HCEC 1CT (cell line): ENCODE measurements around the gene TMEM94.
"Not testable (repeated sequence)": the region's sequence is repeated elsewhere in the genome, so short reads cannot be mapped to it uniquely, and the experiment has no call there.

Source experiments
- DNase-seq: peaks from one replicate; pipeline ENCODE4 v3.0.0-alpha.2; 2017

The TMEM94 gene

DNA sequence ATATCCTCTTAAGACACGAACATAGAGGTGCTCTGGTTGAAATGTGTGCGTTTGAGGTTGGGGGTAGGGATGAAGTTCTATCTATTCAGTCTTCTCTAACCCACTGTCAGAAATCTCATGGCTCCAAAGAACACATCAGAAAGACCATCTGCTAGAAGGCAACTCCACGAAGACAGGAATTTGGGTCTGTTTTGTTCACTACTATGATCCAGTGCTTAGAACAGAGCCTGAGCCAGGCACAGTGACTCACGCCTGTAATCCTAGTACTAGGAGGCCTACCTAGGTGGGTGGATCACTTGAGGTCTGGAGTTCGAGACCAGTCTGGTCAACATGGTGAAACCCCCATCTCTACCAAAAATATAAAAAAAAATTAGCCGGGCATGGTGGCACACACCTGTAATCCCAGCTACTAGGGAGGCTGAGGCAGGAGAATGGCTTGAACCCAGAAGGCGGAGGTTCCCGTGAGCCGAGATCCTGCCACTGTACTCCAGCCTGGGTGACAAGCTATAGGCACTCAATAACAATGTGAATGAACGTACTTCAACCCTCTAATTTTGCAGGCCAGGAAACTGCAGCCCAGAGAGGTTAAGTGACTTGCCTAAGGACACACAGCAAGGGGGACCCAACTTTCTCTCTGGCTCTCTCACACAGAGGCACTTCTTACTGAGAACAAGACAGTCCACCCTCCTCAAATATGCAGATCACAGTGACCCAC, 56.6 kb downstream of the TMEM94 start:
- DNase-seq: peak; percentile 15

DNA sequence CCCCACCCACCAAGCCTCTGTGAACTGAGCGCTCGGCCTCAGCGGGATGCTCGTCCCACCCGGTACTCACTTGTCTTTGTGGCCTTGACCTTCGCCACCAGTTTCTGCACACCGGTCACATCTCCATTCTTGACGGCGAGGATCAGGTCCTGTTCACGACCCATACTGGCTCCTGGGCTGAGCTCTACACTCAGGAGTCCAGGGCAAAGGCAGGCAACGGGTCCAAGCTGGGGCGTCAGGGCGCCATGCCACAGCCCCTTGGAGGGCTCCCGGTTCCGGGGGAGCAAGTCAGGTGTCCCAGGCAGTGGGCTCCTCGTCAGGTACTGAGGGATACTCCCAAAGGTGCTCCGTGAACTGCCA, 57.2 kb downstream of the TMEM94 start:
- no peak for DNase-seq

DNA sequence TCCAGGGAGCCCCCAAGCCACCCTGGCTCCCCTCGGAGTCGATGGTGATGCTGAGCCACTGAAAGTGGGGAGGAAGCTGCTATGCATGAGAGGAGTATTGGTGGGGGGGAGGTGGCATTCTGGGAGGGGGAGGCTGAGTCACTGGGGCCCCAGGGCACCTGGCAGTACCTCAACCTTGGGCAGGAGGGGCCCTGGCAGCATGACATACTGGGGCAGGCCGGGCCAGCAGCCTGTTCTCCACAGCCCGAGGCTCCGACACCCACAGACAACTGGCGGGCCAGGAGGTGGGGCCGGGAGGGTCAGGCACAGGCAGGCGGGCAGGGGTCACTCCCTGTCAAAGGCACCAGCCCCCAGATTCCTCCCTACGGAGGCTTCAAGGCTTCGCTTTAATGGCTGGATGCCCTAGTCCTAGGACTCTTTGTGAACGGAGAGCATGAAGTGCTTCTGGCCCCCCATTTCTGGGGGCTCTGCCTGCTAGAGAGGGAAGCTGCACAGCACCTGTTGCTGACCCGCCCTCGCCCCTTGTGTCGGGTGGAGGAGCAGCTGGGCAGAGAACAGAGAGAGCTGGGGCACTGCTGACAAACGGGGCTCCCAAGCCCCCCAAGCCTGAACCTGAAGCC, 58.0 kb downstream of the TMEM94 start:
- no peak for DNase-seq

DNA sequence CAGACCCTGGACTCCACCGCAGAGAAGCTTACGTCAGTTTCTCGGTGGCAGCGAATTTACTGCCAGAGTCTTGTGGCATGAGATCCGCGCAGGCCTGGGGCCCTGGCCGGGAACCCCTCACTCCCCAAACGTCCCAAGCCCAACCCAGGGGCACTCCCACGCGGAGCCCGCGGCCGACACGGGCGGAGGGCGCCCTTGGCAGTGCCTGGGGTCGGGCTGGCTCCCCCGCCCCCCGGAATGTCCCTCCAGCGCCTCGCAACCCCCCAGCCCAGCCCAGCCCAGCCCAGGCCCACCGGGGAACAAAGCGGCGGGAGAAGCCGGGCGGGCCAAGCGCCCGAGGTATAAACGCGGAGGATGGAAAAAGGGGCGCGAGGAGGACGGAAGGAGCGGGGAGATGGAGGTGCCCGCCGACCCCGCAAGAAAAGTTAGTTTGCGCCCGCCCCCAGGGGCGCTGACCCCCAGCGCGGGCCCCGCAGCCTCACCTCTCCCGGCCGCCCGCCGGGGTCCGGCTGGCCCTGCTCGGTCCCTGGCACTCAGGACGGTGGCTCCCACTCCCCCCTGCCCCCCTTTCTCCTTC, 58.6 kb downstream of the TMEM94 start:
- no peak for DNase-seq

DNA sequence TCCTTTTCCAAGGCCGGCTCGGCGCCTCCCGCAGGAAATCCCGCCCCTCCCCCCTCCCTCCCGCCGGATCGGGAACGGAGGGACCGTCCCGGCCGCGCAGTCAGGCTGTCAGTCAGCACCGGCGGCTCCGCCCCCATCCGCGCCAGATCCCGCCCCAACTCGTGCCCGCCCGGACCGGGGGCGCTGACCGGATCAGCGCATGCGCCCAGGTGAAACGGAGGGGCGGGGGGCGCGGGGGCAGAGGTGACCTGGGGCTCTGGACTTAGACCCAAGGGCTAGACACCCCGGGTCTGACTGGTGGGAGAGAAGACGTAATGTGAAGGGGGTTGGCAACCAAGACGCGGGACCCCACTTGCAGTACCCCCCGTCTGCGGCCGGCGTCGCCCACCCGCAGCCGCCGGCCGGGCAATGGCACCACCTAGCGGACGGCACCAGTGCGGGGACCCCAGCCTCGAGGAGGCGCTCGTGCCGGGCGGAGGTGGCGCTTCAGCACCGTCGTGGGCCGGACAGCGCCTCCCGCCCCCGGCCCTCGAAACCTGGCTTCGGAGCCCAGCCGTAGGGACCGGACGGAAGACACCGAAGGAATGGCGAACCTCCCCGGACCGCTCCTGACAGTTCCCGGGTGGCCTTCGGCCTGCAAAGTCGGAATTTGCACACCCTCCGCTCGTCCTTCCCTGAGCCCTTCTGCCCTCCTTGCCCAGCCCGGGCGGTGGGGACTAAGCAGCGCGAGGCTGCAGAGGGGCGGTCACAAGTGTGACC, 59.2 kb downstream of the TMEM94 start, which contains the start of gene CASKIN2:
CASKIN2 (minus strand) TSS at position 42 of the 759 bp plus-strand sequence. CDS start 1,733 bp downstream, outside the sequence.
- peak; percentile 87 for DNase-seq

DNA sequence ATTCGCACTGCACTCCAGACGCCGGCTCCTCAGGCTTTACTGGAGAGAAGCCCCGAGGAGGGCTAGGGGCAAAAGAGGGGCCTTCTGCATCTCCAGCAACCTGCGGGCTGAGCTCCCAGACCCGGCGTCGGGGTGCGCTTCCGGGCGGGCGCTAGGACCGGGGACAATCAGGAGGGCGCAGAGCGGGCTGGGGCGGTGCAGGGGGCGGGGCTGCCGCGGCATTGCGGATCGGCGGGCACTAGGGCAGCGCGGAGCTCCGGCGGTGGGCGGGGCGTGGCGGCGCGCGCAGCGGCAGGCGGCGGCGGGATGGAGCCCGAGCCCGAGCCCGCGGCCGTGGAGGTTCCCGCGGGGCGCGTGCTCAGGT, 59.8 kb downstream of the TMEM94 start, which contains the start of gene TSEN54:
TSEN54 (plus strand) TSS at position 274 of the 364 bp plus-strand sequence; CDS start at position 307, 33 bp downstream.
- DNase-seq: peak; percentile 92

DNA sequence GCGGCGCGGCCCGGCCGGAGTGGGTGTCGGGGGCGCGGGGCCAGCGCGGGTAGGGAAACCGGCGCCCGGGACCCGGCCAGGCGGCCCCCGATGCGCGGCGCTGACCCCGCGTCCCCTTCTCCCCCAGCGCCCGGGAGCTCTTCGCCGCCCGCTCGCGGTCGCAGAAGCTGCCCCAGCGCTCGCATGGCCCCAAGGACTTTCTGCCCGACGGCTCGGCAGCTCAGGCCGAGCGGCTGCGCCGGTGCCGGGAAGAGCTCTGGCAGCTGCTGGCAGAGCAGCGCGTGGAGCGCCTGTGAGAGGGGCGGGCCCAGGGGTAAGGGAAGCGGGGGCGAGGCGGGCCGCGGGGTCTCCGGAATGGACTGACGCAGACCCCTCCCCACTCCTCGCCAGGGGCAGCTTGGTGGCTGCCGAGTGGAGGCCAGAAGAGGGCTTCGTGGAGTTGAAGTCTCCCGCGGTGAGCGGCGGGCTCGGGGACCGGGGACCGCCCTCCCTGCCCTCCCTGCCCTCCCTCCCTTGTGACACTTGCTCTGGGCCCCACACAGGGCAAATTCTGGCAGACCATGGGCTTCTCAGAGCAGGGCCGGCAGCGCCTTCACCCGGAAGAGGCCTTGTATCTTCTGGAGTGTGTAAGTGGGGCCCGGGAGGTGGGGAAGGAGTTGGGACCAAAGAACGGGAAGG, 60.3 kb downstream of the TMEM94 start:
- DNase-seq: peak; percentile 45

DNA sequence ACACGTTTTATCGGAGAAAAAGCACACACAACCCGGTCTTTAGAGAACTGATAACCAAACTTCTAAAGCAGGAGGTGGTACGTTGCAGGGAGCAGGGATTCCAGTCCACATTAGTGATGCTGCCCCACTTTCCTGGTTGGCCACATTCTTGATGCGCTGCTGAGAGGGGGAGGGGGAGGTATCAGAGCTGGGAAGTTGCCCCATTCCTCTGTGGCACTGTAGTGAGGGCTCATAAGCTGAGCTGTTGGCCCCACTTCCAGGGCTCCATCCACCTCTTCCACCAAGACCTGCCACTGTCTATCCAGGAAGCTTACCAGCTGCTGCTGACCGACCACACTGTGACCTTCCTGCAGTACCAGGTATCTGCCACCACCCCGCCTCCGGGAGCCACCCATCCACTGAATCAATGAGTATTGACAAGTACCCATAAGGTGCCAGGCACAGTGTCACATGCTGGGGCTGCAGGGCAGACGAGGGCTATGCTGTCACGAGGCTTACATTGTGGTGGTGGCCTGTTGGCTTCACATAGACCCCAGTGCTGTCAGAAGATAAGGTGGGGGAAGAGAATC, 60.9 kb downstream of the TMEM94 start:
- no peak for DNase-seq

DNA sequence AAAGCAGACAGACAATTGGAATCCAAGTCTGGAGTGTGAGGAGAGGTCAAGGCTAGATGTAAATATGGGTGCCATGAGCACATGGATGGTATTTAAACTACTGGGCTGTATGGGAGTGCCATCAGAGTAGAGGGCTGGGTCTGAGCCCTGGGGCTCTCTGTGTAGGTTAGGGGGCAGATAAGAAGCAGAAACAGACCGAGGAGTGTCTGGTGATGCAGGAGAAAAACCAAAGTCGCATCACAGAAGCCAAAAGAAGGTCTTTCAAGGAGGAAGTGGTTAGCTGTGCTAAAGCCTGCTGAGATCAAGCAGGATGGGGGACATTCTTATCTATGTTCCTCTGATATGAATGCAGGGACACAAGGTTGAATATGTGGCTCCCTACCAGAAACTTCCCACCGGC, 61.8 kb downstream of the TMEM94 start:
- no peak for DNase-seq

DNA sequence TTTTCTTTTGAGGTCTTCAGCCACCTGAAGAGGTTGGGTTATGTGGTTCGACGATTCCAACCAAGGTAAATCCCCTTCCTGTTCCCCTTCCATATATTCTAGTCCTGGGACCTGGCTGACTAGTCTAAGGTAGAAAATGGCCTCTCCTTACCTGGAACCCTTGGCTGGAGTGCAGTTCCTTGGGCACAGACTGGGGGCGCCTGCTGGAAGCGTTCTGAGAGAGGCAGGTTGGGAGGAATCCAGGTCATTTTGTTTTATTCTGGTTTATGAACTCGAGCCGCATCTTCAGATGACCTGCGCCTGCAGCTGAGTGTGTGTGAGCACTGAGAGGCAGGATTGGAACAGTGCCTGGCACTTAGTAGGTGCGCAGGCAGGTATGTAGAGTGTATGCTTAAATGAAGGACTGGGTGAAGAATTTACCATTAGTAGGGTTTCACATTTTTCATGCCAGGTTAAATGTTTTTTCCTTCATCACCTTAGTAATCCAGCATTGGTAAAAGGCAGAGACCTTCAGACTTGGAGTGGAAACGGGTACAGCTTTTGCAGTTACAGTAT, 62.6 kb downstream of the TMEM94 start:
- no peak for DNase-seq

DNA sequence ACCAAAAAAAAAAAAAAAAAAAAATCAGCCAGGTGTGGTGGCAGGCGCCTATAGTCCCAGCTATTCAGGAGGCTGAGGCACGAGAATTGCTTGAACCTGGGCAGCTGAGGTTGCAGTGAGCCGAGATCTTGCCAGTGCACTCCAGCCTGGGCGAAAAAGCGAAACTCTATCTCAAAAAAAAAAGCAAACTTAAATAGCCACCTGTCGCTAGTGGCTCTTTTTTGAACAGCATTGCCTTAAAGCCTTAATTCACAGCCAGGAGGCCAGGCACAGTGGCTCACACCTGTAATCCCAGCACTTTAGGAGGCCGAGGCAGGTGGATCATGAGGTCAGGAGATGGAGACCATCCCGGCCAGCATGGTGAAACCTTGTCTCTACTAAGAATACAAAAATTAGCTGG, 64.0 kb downstream of the TMEM94 start:
- not testable (repeated sequence) for DNase-seq

DNA sequence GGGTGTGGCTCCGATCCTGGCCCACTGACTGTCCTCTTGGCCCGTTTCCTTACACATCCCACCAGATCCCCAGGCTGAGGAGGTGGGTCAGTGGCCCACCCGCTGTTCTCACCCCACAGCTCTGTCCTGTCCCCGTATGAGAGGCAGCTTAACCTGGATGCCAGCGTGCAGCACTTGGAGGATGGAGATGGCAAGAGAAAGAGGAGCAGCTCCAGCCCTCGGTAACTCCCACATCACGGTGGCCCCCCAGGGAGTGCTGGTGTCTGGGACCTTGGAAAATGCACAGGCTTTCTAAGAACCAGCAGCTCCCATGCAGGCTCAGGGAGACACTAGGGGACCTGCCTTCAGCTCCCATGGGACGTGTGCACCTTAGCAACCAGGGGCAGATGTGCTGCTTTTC, 64.9 kb downstream of the TMEM94 start:
- no peak for DNase-seq

DNA sequence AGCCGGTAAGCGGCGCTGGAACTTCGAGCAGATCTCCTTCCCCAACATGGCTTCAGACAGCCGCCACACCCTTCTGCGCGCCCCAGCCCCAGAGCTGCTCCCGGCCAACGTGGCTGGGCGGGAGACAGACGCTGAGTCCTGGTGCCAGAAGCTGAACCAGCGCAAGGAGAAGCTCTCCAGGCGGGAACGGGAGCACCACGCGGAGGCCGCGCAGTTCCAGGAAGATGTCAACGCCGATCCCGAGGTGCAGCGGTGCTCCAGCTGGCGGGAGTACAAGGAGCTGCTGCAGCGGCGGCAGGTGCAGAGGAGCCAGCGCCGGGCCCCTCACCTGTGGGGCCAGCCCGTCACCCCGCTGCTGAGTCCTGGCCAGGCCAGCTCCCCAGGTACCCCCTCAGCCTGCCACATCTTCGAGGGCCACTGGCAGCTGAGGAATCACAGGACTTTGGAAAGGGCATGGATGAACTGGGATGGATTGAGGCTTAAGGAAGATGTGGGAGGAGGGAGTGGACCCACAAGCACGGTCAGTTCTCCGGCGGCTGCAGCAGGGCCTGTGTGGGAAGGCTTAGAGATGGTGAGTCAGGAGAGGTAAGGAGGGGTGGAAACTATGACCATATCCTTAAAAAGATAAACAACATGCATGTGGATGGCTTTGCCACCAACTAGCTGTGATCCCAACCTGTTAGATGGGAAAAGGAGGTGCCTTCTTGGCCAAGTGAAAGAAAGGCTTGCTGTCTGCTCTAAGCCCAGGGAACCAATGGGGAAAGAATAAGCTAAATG, 65.7 kb downstream of the TMEM94 start:
- DNase-seq: no peak

DNA sequence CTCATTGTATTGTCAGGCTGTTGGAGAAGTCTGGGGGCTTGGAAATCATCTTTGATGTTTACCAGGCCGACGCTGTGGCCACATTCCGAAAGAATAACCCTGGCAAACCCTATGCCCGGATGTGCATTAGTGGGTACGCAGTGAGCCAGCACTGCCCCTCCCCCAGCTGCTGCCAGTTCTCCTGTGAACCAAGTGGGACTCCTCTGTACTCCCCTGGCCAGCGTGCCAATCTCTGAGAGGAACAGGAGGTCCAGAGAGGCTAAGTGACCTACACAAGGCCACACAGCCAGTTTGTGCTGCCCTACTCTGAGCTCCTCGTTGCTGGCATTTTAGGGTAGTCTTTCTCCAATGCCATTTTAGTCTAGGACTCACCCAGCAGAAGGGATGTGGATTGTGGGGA, 67.2 kb downstream of the TMEM94 start:
- DNase-seq: no peak

DNA sequence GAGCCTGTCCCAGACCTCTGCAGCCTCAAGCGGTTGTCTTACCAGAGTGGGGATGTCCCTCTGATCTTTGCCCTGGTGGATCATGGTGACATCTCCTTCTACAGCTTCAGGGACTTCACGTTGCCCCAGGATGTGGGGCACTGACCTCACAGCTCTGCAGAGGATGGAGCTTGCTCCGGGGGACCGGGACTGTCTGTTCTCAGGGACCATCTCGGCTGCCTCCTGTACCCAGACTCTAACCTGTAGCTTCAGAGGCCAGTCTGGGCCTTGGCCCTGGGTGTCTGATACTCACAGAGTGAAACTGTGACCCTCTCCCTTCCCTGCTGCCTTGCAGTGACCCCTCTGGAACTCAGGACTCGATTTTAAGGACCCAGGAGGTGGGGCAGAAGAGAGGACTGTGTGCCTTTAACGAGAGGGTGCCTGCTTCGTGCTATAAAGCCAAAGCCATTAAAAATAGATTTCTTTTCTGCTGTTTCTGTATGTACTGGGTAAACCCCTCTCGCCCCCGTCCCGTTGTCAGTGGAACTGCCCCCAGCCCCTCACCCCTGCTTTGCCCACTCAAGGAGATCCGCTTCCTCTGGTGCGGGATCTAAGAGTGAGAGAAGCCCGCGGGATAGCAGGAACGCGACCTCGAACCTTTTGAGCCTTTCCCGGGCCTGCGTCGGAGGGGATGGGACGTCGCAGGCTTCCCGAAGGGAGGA, 68.0 kb downstream of the TMEM94 start:
- DNase-seq: no peak

DNA sequence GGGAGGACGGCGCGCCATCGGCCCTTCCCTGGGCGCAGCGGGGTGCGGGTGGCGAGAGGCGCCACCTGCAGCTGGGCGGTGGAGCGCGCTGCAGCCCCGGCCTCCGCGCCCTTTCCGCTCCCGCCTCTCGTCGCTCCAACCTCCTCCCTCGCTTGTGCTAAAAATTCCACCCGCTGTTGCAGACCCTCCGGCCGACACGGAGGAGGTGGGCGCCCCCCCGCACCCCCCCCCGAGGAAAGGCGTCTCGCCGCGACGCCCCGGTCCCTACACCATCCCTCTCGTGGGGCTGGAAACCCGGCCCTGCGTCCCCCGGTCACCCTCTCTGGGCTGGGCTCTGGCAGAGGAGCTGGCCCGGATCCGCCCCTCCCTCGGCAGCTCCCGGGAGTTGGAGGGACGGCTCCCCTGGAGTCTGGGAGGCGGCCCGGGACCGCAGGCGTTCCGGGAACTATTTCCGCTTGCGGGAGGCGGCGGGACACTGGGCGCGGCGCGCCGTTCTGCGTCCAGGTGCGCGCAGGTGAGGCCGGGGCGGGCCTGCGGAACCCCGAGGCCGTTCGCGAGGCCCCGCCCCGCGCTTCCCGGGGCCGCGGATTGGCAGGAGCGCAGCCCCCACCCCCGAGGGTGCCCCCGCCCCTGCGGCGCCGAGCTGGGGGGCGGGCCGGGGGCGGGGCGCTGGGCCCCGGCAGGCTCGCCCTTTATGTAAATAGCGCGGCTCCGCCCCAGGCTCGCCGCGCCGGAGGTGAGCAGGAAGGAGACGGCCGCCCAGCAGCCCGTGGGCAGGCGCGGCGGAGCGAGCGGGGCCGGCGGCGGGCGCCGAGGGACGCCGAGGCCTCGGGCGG, 68.8 kb downstream of the TMEM94 start, which contains the start of gene LLGL2:
LLGL2 (plus strand) TSS at position 728 of the 836 bp plus-strand sequence. CDS start 17,730 bp downstream, outside the sequence.
- DNase-seq: no peak

DNA sequence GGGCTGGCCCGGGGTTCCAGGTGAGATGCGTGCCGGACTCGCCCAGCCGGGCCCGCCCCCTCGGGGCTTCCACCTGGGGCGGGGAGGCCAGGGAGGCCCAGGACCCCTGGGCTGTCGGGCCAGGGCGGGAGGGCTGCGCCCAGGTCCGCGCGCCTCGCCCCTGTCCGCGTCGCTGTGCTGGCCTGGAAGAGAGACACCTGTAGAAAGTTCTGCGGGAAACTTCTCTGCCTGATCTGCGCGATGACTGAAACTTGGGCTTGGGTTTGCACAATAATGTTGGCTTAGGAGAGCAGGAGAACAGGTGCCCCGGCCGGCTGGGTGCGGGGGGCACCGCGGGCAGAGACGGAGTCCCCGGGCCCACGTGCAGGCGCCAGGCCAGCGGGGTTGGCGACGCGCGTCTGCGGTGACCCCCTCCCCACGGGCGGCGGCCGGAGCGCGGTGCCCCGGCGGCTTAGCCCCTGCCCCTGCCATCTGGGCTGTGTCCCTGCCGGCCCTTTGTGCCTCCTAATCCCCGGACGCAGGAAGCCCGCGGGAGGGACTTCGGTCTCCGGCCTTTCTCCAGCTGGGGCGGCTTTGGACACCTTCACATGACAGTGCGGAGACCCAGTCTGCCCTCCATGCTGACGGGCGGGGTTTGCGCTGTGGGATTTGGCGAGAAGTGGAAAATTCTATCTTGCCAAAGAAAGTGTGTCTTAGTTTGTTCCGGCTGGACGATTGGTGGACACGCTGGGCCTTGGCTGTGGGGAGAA, 69.5 kb downstream of the TMEM94 start:
- no peak for DNase-seq

DNA sequence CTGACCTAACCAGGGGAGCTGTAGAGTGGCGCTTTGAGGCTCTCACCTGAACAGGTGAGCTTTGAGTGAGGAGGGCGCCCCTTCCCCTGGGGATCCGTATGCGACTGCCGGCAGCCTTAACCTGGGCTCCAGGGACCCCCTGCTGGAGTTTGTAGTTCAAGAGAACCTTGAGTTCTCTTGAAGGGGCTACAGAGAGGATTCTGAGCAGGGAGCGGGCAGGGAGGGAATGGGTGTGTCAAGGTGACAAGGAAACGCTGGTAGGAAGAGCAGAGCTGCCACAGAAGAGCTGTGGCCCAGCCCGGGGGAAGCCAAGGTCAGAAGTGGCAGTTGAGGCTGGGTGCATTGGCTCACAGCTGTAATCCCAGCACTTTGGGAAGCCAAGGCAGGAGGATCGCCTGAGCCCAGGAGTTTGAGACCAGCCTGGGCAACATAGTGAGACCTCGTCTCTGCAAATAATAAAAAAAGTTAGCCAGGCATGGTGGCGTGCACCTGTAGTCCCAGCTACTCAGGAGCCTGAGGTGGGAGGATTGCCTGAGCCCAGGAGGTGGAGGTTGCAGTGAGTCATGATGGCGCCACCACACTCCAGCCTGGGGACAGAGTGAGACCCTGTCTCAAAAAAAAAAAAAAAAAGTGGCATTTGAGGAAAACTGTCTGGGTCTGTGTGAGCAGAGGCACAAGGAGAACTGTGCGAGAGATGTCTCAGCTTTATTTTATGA, 70.3 kb downstream of the TMEM94 start:
- no peak for DNase-seq
